Rectal smooth muscle tissue (tissue), 1 donor: ENCODE data around the gene PTPRH.

ENCODE experiments used
- H3K27ac ChIP-seq: one replicate; pipeline ENCODE4 v1.7.0; 2013; ENCODE audit warnings: low read depth, low read length, inconsistent platforms
- H3K27me3 ChIP-seq: one replicate; pipeline ENCODE4 v1.7.0; 2013; ENCODE audit warnings: low read length; ENCODE audit not compliant: control insufficient read depth, insufficient read depth
- H3K36me3 ChIP-seq: one replicate; pipeline ENCODE4 v1.7.0; 2013; ENCODE audit warnings: low read length; ENCODE audit not compliant: control insufficient read depth, insufficient read depth
- H3K4me1 ChIP-seq: one replicate; pipeline ENCODE4 v1.7.0; 2013; ENCODE audit warnings: low read length; ENCODE audit not compliant: control insufficient read depth, insufficient read depth
- H3K4me3 ChIP-seq: one replicate; pipeline ENCODE4 v1.7.0; 2013; ENCODE audit warnings: low read length
- H3K9ac ChIP-seq: one replicate; pipeline ENCODE4 v1.7.0; 2013; ENCODE audit warnings: low read length

Gene PTPRH

GRCh38 chr19:55208880-55209692 is at the start of gene PTPRH:
Gene PTPRH, minus strand, starts transcription at chr19:55209501. Its CDS starts 68 bp downstream, at chr19:55209433.
- no peaks in the 10 kb centered on the region for H3K27me3 ChIP-seq
- H3K36me3 ChIP-seq: no peaks in the 10 kb centered on the region
- H3K4me3 ChIP-seq: peak within 1 kb of the TSS; percentile 55
- H3K9ac ChIP-seq: no peak within 1 kb of the TSS
- no peaks in the 10 kb centered on the region for H3K4me1 ChIP-seq
- H3K27ac ChIP-seq: no peak within 1 kb of the TSS

- H3K27ac ChIP-seq: peak overlapping the region; percentile 85
- peaks cover 5% of the 10 kb centered on the region for H3K4me1 ChIP-seq
Observed at GRCh38 chr19:55258476-55258827, 49.2 kb upstream of the PTPRH start.

GRCh38 chr19:55257461-55258420 is 48.4 kb upstream of the PTPRH start:
- Histone ChIP-seq H3K4me3 (peak overlapping the region; percentile 97), H3K27me3 (no peaks in the 10 kb centered on the region), H3K4me1 (peaks cover 5% of the 10 kb centered on the region), H3K27ac (peak overlapping the region; percentile 19), H3K36me3 (peaks cover 7% of the 10 kb centered on the region), H3K9ac (peak overlapping the region; percentile 66)

More at GRCh38 chr19:55258476-55258827, 49.2 kb upstream of the PTPRH start:
- Histone ChIP-seq H3K9ac (peak overlapping the region; percentile 89), H3K4me3 (peak overlapping the region; percentile 97), H3K27me3 (no peaks in the 10 kb centered on the region), H3K36me3 (peaks cover 7% of the 10 kb centered on the region)

GRCh38 chr19:55256562-55257460 is 47.5 kb upstream of the PTPRH start:
- Histone ChIP-seq H3K4me1 (peaks cover 5% of the 10 kb centered on the region), H3K27me3 (no peaks in the 10 kb centered on the region), H3K9ac (no peak overlapping the region), H3K27ac (no peak overlapping the region), H3K36me3 (peaks cover under 1% of the 10 kb centered on the region), H3K4me3 (peak overlapping the region; percentile 97)

- Histone ChIP-seq H3K9ac (peak overlapping the region; percentile 18), H3K27ac (no peak overlapping the region), H3K36me3 (no peaks in the 10 kb centered on the region), H3K4me3 (peak overlapping the region; percentile 97), H3K4me1 (peaks cover 5% of the 10 kb centered on the region), H3K27me3 (no peaks in the 10 kb centered on the region)
Observed at GRCh38 chr19:55255618-55256423, 46.5 kb upstream of the PTPRH start.

GRCh38 chr19:55254625-55254977 is 45.3 kb upstream of the PTPRH start:
- no peaks in the 10 kb centered on the region for H3K36me3 ChIP-seq
- H3K4me1 ChIP-seq: peaks cover under 1% of the 10 kb centered on the region

GRCh38 chr19:55253842-55254624 is 44.7 kb upstream of the PTPRH start:
- H3K4me3 ChIP-seq: peak overlapping the region; percentile 50
- no peaks in the 10 kb centered on the region for H3K4me1 ChIP-seq
- peak overlapping the region; percentile 53 for H3K9ac ChIP-seq
- no peaks in the 10 kb centered on the region for H3K36me3 ChIP-seq
- H3K27ac ChIP-seq: no peak overlapping the region
- H3K27me3 ChIP-seq: no peaks in the 10 kb centered on the region

More at GRCh38 chr19:55254625-55254977, 45.3 kb upstream of the PTPRH start:
- Histone ChIP-seq H3K9ac (peak overlapping the region; percentile 53), H3K27ac (no peak overlapping the region), H3K27me3 (no peaks in the 10 kb centered on the region), H3K4me3 (peak overlapping the region; percentile 50)

GRCh38 chr19:55252760-55253663 is 43.7 kb upstream of the PTPRH start:
- Histone ChIP-seq H3K27me3 (no peaks in the 10 kb centered on the region), H3K4me1 (peaks cover 3% of the 10 kb centered on the region), H3K27ac (no peak overlapping the region), H3K4me3 (no peak overlapping the region), H3K9ac (no peak overlapping the region), H3K36me3 (no peaks in the 10 kb centered on the region)

GRCh38 chr19:55251341-55252081 is 42.2 kb upstream of the PTPRH start:
- peaks cover 6% of the 10 kb centered on the region for H3K4me1 ChIP-seq
- H3K36me3 ChIP-seq: peaks cover 6% of the 10 kb centered on the region
- H3K4me3 ChIP-seq: peak overlapping the region; percentile 12
- no peak overlapping the region for H3K27ac ChIP-seq
- peak overlapping the region; percentile 24 for H3K9ac ChIP-seq
- no peaks in the 10 kb centered on the region for H3K27me3 ChIP-seq
